Dedifferentiated amniotic fluid mesenchymal stem cell (primary cell): ENCODE measurements around the gene PSEN2.
"Not testable (repeated sequence)": the region's sequence is repeated elsewhere in the genome, so short reads cannot be mapped to it uniquely, and the experiment has no call there.

Source experiments
- DNase-seq: peaks from one replicate; pipeline ENCODE4 v3.0.0-alpha.2; 2016; ENCODE audit errors: extremely low spot score

Gene PSEN2

DNA sequence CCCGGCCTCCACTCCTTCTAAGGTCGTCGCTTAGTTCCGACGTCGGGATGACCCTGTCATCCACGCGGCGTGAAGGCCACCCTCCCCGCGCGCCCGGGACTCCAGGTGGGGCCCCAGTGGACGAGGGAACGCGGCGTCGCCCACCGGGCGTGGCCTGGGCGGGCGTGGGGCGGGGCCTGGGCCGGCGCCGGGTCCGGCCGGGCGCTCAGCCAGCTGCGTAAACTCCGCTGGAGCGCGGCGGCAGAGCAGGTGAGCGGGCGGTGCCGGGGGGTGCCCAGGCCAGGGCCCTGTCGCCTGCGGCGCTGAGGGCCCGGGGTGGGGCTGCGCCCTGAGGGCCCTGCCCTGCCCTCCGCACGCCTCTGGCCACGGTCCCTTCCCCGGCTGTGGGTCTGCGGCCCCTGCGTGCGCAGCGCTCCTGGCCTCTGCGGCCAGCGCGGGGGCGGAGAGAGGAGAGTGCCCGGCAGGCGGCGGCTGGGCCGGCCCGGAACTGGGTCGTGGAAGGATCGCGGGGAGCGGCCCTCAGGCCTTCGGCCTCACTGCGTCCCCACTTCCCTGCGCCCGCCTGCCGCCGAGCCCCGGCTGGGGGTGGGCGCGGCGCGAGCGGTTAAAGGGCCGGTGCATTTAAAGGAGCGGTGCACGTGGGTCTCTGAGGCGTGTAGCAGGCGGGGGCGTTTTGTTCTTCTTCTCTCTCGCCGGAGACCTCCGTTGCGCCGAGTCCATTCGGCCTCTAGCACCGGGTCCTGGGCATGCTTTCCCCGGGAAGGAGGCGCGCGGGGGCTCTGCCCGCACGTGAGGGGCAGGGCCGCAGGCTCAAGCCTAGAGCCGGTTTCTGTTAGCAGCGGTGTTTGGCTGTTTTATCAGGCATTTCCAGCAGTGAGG, at the start of gene PSEN2:
Gene PSEN2, plus strand, starts transcription at position 216 of the 879 bp plus-strand sequence. CDS start 11,292 bp downstream, outside the sequence.
- DNase-seq: peak; percentile 36

DNA sequence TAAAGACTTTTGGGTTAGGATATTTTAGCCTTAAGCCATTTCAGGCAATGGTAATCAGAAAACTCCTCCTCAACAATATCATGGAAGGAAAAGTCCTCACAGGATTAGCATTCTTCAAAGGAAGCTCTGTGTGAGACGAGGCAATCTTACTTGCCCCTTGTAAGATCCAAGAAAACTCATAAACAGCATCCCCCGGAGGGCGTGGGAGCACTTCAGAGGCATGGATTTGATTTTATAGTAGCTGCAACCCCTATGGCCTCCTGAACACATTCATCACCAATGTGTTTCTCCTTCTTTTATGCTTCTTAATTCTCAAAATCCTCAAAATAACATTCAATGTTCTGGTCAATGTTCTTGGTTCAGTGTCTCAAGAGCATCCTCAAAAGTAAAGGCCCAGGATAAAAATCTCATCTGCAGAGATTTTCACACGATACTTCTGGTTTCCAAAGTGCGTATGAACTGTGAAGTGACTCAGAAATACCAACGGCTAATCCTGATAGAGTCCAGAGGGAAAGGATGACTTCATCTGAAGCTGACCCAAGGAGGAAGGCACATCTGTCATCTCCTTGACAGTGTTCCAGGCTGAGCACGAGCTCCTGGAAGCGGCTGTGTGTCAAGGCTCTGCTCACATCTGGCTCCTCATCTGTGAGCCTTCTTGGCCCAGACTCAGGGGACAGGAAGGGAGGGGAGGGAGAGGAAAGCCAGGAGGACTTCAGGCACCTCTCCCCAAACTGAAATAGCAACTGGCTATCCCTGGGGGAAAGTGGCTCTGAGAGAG, 49.3 kb upstream of the PSEN2 start:
- DNase-seq: peak; percentile 95

- no peak for DNase-seq
Observed at GRCh38 chr1:226821719-226822085, 48.7 kb upstream of the PSEN2 start.

DNA sequence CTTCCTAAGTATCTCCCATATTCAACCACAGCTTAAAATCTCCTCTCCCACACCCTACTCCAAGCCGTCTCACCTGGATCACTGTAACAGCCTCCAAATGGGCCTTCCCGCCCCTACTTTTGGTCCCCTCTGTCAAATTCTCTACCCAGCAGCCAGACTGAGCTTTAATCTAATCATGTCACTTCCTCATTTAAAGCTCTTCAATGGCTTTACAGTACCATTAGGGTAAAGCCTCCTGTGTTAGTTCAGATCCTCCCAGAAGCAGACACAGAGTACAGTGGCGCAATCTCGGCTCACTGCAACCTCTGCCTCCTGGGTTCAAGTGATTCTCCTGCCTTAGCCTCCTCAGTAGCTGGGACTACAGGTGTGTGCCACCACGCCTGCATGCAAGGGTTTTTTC, 46.8 kb upstream of the PSEN2 start:
- no peak for DNase-seq

DNA sequence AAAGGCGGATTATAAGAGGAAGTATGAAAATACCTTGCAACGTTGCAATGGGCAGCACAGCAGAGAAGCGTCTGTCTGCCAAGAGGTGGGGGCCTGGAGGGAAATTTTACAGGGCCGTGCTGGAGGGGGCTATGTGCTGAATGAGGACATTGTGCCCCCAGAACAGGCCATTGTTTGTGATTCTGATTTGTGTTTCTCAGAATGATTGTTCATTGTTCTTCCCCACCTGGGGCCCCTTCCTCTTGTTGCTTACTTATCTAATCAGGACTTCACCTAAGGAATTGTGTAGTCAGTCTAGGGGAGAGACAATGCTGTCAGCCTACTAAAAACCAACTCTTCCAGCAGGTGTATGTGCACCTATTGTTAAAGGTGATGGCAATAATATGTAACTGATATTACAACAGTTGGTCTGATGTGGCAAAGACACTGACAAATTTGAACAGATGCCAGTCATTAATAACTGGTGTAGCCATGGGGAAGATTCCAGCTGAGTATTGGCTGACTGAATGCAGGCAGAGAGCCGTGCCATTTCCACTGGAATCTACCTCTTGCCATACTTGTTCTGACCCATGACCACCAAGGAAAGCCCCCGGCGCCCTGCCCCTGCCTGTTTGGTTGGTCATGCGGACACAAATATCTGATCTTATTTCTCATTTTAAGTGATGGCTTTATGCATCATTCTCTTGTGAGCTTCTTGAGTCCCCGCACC, 45.2 kb upstream of the PSEN2 start:
- no peak for DNase-seq

GRCh38 chr1:226825746-226826100, 44.7 kb upstream of the PSEN2 start:
- DNase-seq: no peak

- no peak for DNase-seq
Observed at GRCh38 chr1:226826479-226827261, 43.7 kb upstream of the PSEN2 start.

- DNase-seq: no peak
Observed at GRCh38 chr1:226827458-226827857, 43.0 kb upstream of the PSEN2 start.

DNA sequence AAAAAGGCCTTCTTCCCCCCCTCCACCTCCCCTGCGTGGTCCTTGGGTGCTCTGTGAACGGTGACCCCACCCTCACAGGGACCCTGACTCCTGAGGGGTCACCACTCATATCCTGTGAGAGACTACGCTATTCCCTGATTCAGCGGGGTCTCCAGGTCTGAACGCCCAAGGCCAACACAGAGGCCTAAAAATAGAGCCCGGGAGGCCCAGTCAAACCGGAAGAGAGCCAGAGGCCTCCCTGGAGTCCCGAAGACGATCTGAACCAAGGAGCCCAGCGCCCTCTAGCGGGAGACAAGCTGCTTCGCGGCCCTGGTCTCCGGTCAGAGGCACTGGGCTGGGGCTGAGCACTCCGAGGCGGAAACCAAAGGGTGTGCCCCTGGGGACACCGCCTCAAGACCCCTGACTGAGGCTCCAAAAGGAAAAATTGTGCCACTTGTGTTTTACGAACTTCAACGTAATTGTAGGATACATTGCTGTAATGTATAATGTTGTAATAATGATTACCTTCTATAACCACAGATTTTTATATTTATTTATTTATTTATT, 42.4 kb upstream of the PSEN2 start:
- DNase-seq: peak; percentile 94

- DNase-seq: no peak
Observed at GRCh38 chr1:226829105-226829504, 41.3 kb upstream of the PSEN2 start.

GRCh38 chr1:226831953-226832352, 38.5 kb upstream of the PSEN2 start:
- DNase-seq: no peak

GRCh38 chr1:226832613-226833012, 37.8 kb upstream of the PSEN2 start:
- no peak for DNase-seq

GRCh38 chr1:226834179-226834578, 36.2 kb upstream of the PSEN2 start:
- not testable (repeated sequence) for DNase-seq

DNA sequence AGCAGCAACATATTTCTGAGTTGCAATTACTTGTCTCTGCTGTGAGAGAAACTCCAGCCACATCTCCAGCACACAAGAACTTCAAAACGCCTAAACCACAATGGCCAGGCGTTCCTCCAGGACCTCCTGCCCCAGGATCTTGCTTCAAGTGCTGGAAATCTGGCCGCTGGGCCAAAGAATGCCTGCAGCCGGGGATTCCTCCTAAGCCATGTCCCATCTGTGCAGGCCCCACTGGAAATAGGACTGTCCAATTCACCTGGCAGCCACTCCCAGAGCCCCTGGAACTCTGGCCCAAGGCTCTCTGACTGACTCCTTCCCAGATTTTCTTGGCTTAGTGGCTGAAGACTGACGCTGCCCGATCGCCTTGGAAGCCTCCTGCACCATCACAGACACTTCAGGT, 35.0 kb upstream of the PSEN2 start:
- peak; percentile 0 for DNase-seq

GRCh38 chr1:226837966-226838365, 32.5 kb upstream of the PSEN2 start:
- not testable (repeated sequence) for DNase-seq

GRCh38 chr1:226838456-226838855, 32.0 kb upstream of the PSEN2 start:
- DNase-seq: no peak

DNA sequence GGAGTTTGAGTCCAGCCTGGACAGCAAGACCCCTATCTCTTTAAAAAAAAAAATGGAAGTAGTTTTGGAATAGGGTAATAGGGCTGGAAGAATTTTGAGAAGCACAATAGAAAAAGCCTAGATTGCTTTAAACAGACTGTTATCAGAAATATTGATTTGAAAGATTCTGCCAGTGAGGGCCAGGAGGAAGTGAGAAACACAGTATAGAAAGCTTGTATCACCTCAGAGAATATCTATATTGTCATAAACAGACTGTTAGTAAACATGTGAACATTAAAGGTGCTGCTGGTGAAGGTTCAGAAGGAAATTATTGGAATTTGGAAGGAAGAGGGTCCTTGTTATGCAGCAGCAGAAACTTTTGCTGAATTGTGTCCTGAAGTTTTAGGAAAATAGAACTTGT, 24.8 kb upstream of the PSEN2 start:
- DNase-seq: no peak

GRCh38 chr1:226846786-226847185, 23.6 kb upstream of the PSEN2 start:
- DNase-seq: no peak

- not testable (repeated sequence) for DNase-seq
Observed at GRCh38 chr1:226854548-226854947, 15.9 kb upstream of the PSEN2 start.

- DNase-seq: no peak
Observed at GRCh38 chr1:226862890-226863289, 7.5 kb upstream of the PSEN2 start.

DNA sequence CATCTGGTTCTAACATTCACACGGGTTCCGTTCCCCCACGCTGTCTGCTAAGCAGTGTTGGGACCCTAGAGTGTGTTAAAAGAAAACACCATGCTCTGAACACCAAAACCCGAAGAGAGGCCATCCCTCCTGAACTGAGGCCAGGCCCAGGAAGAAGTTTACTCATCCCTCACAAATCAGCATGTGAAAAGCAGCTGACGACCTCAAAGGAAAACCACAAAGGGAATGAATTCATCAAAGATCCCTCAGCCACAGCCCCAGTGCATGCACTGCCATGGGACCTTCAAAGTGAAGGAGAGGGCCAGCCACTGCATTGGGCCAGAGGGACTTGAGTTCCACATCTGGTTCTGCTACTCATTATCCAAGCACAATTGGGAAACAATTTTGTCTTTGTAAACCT, 7.0 kb upstream of the PSEN2 start:
- no peak for DNase-seq
